ENCODE measurements around the gene SGPP1. TPM values are rescaled to one million over a fixed set of nuclear protein-coding genes. Genes with fewer than 3 reads are reported as not detected.

Gene SGPP1
- total and polyA plus RNA-seq, 2 of the 4 experiments (the other 2 are of a cell fraction): 8.6 to 11.1 TPM

- no TSS peak for BruUV-seq (replicated peaks)
These were observed 20.0 kb upstream of the SGPP1 start for GRCh38 chr14:63747846-63748245.

More at GRCh38 chr14:63747846-63748245, 20.0 kb upstream of the SGPP1 start:
- no peak overlapping the region for H3K4me3 ChIP-seq (ENCODE audit: insufficient read depth, low read depth, low read length)
- in situ Hi-C loops (cut with MboI; ENCODE audit: low sequenced_read_pairs) (no loop called here), intact Hi-C loops (cut with micrococcal nuclease) (no loop called here), dilution Hi-C loops (cut with HindIII; ENCODE audit: low sequenced_read_pairs, unreplicated experiment) (no loop called here)
- no peak overlapping the region for H3K4ac ChIP-seq (ENCODE audit: low read depth, low read length)
- H2AFZ ChIP-seq (replicated peaks; ENCODE audit: low read length, poor library complexity): no peak overlapping the region
- H4K91ac ChIP-seq (ENCODE audit: insufficient read depth, low read depth, low read length): no peak overlapping the region
- no peak for DNase-seq
- no peak for ATAC-seq (ENCODE audit: low read depth)
- no peak overlapping the region for H3K14ac ChIP-seq (replicated peaks; ENCODE audit: low read depth, low read length)
- H2BK15ac ChIP-seq (ENCODE audit: low read depth, low read length): no peak overlapping the region
- TF ChIP-seq NFE2L2 (IDR thresholded peaks at IDR 0.05; ENCODE audit: low read depth, low read length) (no peak), FOS (IDR thresholded peaks at IDR 0.05; ENCODE audit: low read depth, low read length) (no peak), RFX5 (IDR thresholded peaks at IDR 0.05; ENCODE audit: low read depth, low read length) (no peak), POLR2A (IDR thresholded peaks at IDR 0.05; ENCODE audit: low read depth, low read length) (no peak), CTCF (conservative IDR thresholded peaks at IDR 0.05; ENCODE audit: low read depth, low read length) (no peak), CEBPB (IDR thresholded peaks at IDR 0.05; ENCODE audit: low read depth, low read length) (no peak), MXI1 (IDR thresholded peaks at IDR 0.05; ENCODE audit: borderline replicate concordance, low read depth, low read length) (no peak), CHD1 (IDR thresholded peaks at IDR 0.05; ENCODE audit: low read depth, low read length) (no peak), RCOR1 (IDR thresholded peaks at IDR 0.05; ENCODE audit: insufficient replicate concordance, low read length) (no peak), MAFK (IDR thresholded peaks at IDR 0.05; ENCODE audit: low read depth, low read length) (no peak), SMC3 (IDR thresholded peaks at IDR 0.05; ENCODE audit: low read depth, low read length) (no peak), ELK1 (IDR thresholded peaks at IDR 0.05; ENCODE audit: borderline replicate concordance, low read depth, low read length) (no peak), USF2 (IDR thresholded peaks at IDR 0.05; ENCODE audit: low read depth, low read length) (no peak), MAZ (IDR thresholded peaks at IDR 0.05; ENCODE audit: borderline replicate concordance, low read depth, low read length) (no peak), RAD21 (IDR thresholded peaks at IDR 0.05; ENCODE audit: low read length) (no peak), BHLHE40 (IDR thresholded peaks at IDR 0.05; ENCODE audit: low read depth, low read length) (no peak)
- no peaks in the 10 kb centered on the region for H3K4me1 ChIP-seq (ENCODE audit: control insufficient read depth, insufficient read depth, low read length)
- H3K27me3 ChIP-seq (ENCODE audit: control insufficient read depth, insufficient read depth, low read length): peaks cover 4% of the 10 kb centered on the region
- no peak overlapping the region for H2BK20ac ChIP-seq (ENCODE audit: low read depth, low read length)
- H3K4me2 ChIP-seq (ENCODE audit: low read depth, low read length): no peak overlapping the region
- no peaks in the 10 kb centered on the region for H3K79me1 ChIP-seq (ENCODE audit: low read depth in 1 of 2, low read length in 2 of 2)
- no CpG with 5 or more reads among the region's 3 CpGs for WGBS, 2 experiments (ENCODE audit: extremely low coverage in 2 of 2, insufficient read length in 1 of 2)
- POLR2A ChIA-PET (ENCODE audit: unreplicated experiment): no interaction called here
- no peak overlapping the region for H3K56ac ChIP-seq (ENCODE audit: extremely low read depth, insufficient read depth, low read length)
- H2AK9ac ChIP-seq (replicated peaks; ENCODE audit: low read depth, low read length, poor library complexity): no peak overlapping the region
- no peak overlapping the region for H4K8ac ChIP-seq (ENCODE audit: low read depth in 2 of 2, low read length in 2 of 2)
- no peaks in the 10 kb centered on the region for H4K20me1 ChIP-seq (ENCODE audit: insufficient read depth, low read length)
- no peaks in the 10 kb centered on the region for H3K9me1 ChIP-seq (ENCODE audit: insufficient read depth, low read length)
- no peak overlapping the region for H2BK120ac ChIP-seq (ENCODE audit: low read depth, low read length)
- CTCF ChIA-PET: no interaction called here
- no peak overlapping the region for H2BK5ac ChIP-seq (ENCODE audit: low read depth, low read length, poor library complexity, severe bottlenecking)
- no peak overlapping the region for H3K9ac ChIP-seq (ENCODE audit: low read depth, low read length)
- H3K23ac ChIP-seq (ENCODE audit: low read depth, low read length): no peak overlapping the region
- no peaks in the 10 kb centered on the region for H3K9me3 ChIP-seq (ENCODE audit: control insufficient read depth, insufficient read depth, low read length)
- no peaks in the 10 kb centered on the region for H3K36me3 ChIP-seq (ENCODE audit: control insufficient read depth, insufficient read depth, low read length)
- H3K27ac ChIP-seq (ENCODE audit: insufficient read depth, low read length): no peak overlapping the region
- no peak overlapping the region for H3K18ac ChIP-seq (ENCODE audit: low read depth, low read length)
- H4K5ac ChIP-seq (ENCODE audit: low read depth, low read length): no peak overlapping the region
- H2AK5ac ChIP-seq (ENCODE audit: low read depth, low read length): no peak overlapping the region
